Measurements from ENCODE around the gene BID. TPM values are rescaled to one million over a fixed set of nuclear protein-coding genes. Genes with fewer than 3 reads are reported as not detected.

The BID gene
- total RNA-seq, 1 donor = 44.3 TPM

DNA sequence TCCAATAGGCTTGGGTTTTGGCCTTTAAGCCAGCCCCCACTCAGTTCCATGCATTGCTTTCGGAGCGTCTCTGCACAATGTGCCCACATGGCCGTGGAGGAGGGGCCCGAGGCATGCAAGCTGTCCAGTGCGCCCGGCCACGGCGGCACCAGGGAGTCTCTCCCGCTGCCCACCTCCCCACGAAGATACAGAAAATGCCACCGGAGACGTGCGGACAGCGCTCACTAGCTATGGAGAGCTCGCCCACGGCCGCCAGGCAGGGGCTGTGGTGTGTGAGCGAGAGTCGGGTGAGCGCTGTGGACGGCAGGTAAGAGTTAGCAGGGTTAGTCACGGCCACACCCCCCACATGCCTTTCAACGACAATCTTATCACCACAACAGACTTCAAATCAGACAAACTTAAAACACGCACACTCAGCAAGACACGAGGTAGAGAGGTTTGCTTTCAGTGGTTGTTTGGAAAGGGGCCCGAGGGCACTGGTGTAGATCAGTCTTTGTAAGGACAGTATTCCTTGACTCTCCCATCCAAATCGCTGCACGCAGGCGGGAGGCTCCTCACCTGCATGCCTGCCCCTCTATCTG, 18.7 kb upstream of the BID start:
- peaks cover 25% of the 10 kb centered on the region for H3K4me1 ChIP-seq (ENCODE audit: insufficient read depth, low read length)
- no peaks in the 10 kb centered on the region for H3K9me3 ChIP-seq (ENCODE audit: low read depth, low read length)
- no peak overlapping the region for H3K4me3 ChIP-seq (ENCODE audit: low read length)
- H3K27me3 ChIP-seq (ENCODE audit: insufficient read depth, low read length) = no peaks in the 10 kb centered on the region

DNA sequence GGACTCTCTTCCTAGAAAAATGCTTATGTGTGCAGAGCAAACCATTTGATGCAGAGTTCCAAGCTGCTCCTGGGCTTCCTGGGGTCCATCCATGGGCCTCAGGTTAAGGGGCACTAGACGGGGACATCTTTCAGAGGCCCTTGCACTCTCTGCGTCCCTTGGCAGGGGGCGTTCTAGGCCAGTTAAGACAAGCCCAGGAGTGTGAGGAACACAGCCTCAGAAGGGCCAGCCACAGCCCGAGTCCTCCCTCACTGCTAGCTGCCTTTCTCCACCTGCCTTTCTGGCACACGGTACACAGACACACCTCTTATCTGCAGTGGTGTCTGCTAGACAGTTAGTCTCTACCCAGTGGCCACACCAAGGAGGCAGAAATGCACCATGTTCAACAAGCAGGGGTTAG, 18.0 kb upstream of the BID start:
- Histone ChIP-seq H3K4me3 (ENCODE audit: low read length) (no peak overlapping the region), H3K4me1 (ENCODE audit: insufficient read depth, low read length) (peaks cover 19% of the 10 kb centered on the region), H3K9me3 (ENCODE audit: low read depth, low read length) (no peaks in the 10 kb centered on the region), H3K27me3 (ENCODE audit: insufficient read depth, low read length) (no peaks in the 10 kb centered on the region)

DNA sequence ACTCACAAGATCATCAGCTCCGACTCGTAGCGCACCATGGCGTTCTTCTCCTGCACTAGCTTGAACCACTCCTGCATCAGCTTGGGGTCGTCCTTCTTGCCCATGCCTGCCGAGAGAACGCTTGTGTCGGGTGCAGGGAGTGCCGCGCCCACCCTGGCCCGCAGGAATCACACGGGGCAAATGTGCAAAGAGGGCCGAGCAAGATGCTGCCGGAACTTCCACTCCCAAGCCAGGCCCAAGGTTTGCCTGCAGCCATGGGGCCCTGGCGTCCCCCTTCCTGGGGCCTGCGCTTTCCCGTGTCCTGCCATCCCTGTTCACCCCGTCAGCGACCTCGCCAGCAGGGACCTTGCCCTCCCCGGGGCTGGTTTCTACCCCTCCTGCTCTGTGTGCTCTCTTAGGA, 16.9 kb upstream of the BID start:
- Histone ChIP-seq H3K4me3 (ENCODE audit: low read length) (no peak overlapping the region), H3K9me3 (ENCODE audit: low read depth, low read length) (no peaks in the 10 kb centered on the region), H3K4me1 (ENCODE audit: insufficient read depth, low read length) (peaks cover 15% of the 10 kb centered on the region), H3K27me3 (ENCODE audit: insufficient read depth, low read length) (no peaks in the 10 kb centered on the region)

DNA sequence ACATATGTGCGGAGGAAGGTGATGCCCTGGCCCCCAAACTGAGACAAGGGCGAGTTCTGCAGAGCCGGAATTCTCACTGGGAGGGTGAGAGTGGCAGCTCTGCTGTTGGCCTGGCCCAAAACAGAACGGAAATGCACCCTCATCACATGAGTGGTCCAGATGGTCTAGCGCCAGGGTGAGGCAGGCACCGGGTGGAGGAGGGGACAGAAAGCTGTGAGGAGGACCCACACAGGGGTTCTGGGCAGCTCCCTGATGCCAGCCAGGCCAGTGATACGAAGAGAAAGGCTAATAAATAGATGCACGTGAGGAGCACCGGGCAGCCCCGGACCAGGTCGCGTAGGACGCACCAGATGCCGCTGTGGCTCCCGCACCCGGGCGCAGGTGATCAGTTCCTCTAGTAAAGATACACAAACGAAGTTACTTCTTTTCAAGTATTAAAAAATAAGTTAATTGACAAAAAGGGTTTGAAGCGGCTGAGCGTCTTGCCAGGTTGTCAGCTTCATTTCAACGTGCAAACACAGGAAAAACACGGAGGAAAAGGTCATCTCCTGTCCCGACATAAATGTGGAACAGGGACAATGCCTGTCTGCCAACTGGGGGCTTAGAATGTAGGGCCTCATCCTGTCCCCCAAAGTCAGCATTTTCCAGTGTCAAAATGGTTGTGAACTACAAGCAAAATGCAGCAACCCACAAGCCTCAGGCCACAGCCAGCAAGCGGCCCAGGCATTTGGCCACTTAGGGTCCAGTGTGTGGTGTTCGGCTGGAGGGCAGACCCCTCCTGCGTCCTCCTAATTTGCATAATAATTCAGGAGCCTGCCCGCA, 15.3 kb upstream of the BID start:
- peaks cover 6% of the 10 kb centered on the region for H3K4me1 ChIP-seq (ENCODE audit: insufficient read depth, low read length)
- no peak overlapping the region for H3K4me3 ChIP-seq (ENCODE audit: low read length)
- H3K27me3 ChIP-seq (ENCODE audit: insufficient read depth, low read length) = no peaks in the 10 kb centered on the region
- no peaks in the 10 kb centered on the region for H3K9me3 ChIP-seq (ENCODE audit: low read depth, low read length)

DNA sequence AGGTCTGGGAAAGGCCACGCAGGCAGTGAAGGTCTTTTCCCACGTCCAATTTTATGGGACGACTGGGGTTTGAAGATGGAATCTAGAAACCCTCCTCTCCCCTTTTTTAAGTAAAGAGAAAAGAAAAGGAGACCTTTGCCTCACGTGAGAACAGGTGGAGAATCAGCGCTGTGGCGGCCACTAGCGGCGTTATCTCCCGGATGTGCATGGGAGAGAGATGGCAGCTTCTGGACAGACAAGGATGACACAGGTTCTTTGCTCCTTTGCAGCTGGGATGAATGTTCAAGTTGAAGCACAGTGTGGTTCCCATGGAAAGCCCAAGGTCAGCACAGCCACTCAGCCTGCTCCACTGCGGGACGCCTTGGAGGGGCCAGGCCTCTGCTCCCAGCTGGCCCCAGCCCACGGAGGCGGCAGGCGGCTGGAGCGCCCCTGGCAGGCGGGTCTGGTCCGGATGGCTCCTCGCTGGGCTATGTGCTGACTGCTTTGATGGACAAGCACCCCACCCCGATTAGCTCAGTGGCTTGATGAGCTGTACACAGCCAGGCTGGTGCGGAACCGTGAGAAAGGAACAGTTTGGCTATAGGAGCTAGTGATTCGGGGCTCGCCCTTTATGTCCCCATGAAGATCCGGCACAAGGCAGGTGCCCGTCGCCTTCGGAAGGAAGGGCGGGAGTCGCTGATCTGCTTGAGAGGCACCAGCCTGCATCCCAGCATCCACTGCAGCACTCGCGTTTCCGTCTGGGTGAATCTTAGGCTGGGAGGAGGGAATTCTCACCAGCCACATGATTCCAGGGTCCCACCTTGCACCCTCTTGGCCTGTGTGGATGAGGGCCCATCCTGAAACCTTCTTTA, 14.5 kb upstream of the BID start:
- H3K4me3 ChIP-seq (ENCODE audit: low read length) = no peak overlapping the region
- peaks cover 6% of the 10 kb centered on the region for H3K4me1 ChIP-seq (ENCODE audit: insufficient read depth, low read length)
- H3K9me3 ChIP-seq (ENCODE audit: low read depth, low read length) = no peaks in the 10 kb centered on the region
- no peaks in the 10 kb centered on the region for H3K27me3 ChIP-seq (ENCODE audit: insufficient read depth, low read length)

DNA sequence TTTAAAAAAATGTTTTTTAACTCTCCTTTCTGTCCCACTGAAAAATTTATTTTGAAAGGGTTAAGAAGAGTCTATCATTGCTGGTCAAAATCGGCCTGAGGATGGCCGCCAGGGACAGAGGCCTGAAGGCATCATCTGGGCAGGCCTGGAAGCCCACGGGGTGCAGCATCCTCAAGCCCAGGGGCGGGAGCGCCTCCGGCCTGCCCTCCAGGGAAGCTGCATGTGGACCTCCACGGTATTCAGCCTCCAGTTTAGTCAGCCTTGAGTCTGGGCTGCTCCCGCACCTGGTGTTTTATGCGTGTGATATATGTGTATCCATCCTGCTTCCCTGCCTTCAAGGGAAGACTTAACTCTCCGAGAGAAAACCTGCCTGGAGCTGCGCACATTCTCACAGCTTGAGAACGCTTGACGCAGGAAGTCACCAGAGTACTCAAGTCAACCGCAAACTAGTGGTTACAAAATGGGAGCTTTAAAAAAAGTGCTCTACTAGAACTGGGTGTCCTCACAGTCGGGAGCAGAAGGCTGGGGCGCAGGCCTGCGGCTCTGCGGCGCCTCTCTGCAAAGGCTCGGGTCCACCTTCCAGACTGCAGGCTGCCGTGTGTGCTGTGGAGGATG, 13.6 kb upstream of the BID start:
- no peak overlapping the region for H3K4me3 ChIP-seq (ENCODE audit: low read length)
- no peaks in the 10 kb centered on the region for H3K27me3 ChIP-seq (ENCODE audit: insufficient read depth, low read length)
- H3K4me1 ChIP-seq (ENCODE audit: insufficient read depth, low read length) = peaks cover 6% of the 10 kb centered on the region
- H3K9me3 ChIP-seq (ENCODE audit: low read depth, low read length) = no peaks in the 10 kb centered on the region

DNA sequence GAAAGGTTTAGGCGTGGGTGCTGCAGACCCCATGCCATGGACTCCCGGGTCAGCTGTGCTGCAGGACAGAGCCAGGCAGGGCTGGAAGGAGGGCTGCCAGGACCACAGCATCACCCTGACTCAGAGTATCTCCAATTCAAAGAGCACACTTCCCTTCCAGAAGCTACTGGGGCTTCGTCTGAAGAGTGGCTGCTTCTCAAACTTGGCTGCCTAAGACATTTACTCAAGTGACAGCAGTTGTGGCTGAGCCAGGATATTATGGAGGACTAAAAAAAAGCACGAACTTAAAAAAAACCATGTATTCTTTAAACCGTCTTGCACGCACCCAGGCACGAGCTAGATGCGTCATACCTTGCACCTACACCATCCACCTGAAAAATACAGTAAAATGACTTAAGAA, 13.0 kb upstream of the BID start:
- no peaks in the 10 kb centered on the region for H3K9me3 ChIP-seq (ENCODE audit: low read depth, low read length)

DNA sequence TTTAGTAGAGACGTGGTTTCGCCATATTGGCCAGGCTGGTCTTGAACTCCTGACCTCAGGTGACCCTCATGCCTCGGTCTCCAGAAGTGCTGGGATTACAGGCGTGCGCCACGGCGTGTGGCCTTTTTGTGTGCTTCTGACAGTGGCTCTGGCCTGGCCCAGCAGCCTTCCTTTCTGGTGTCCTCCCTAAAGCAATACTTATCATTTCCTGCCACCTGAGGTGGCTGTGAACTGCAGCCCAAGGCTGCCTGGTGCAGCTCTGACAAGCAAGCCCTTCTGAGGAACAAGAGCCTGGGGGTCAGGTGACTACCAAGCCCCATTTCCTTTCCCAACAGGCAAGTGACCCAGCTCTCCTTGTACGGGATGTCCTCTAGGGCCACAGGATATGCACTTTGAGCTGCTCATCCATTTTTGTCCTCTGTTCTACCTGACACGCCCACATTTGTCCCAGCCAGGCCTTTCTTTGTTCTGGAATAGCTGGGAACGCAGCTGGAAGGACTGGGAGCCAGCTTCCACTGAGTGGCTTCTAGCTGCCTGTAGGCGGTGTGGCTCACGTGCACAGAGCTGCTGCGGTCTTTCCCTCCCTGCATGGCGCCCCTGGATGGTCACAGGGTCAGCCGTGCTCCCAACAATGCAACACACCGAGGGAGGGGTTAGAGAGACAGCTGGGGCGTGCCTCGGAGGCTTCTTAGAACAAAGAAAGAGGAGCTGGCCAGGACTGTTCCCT, 12.3 kb upstream of the BID start:
- Histone ChIP-seq H3K9me3 (ENCODE audit: low read depth, low read length) (no peaks in the 10 kb centered on the region), H3K4me1 (ENCODE audit: insufficient read depth, low read length) (peaks cover 18% of the 10 kb centered on the region), H3K4me3 (ENCODE audit: low read length) (no peak overlapping the region), H3K27me3 (ENCODE audit: insufficient read depth, low read length) (no peaks in the 10 kb centered on the region)

More for the DNA sequence above, 13.0 kb upstream of the BID start:
- Histone ChIP-seq H3K4me3 (ENCODE audit: low read length) (no peak overlapping the region), H3K27me3 (ENCODE audit: insufficient read depth, low read length) (no peaks in the 10 kb centered on the region), H3K4me1 (ENCODE audit: insufficient read depth, low read length) (peaks cover 12% of the 10 kb centered on the region)

DNA sequence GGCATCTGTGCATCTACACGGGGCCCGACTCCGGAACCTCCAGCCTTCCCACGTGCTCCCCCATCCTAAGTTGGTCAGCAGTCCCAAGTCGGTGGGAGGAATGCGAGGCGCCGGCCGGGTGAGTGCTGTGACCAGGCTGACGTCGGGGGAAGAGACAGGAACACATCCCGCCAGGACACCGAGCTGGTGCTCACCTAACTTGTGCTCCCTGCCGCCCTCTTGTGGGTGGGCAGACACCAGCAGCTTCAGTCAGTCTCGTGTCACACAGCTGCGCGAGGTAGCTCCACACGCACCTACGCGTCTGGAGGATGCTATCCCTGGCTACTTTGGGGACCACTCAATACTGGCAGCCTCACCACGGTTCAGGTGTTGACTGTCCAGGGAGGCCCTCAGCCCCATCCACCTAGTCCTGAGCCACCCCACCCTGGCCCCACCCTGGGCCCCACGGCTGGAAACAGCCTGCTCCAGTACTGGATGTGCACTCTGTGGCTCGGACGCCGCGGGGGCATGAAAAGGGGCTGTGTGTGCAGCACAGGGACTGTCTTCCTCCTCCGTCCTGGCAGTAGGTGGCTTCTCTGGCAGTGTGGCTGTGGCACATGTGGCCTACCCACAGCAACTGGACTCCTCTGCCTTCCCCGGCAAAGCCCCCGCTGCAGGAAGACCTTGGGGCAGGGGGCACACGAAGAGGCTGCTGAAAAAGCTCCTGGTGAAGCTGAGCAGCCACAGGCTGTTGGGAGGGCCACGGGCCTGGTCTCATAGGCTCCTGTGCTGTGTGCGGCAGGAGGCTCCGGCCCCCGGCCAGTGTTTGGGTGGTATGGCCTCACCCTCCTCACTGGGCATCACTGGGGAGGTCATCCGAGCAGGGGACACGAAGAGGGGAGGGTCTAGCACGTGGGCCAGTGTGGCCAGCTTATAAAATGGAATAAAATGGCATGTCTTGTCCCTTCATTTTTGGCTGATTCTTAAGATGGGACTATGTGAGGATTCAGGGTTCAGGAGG, 11.2 kb upstream of the BID start:
- no peaks in the 10 kb centered on the region for H3K9me3 ChIP-seq (ENCODE audit: low read depth, low read length)
- no peaks in the 10 kb centered on the region for H3K27me3 ChIP-seq (ENCODE audit: insufficient read depth, low read length)
- peaks cover 30% of the 10 kb centered on the region for H3K4me1 ChIP-seq (ENCODE audit: insufficient read depth, low read length)
- no peak overlapping the region for H3K4me3 ChIP-seq (ENCODE audit: low read length)

DNA sequence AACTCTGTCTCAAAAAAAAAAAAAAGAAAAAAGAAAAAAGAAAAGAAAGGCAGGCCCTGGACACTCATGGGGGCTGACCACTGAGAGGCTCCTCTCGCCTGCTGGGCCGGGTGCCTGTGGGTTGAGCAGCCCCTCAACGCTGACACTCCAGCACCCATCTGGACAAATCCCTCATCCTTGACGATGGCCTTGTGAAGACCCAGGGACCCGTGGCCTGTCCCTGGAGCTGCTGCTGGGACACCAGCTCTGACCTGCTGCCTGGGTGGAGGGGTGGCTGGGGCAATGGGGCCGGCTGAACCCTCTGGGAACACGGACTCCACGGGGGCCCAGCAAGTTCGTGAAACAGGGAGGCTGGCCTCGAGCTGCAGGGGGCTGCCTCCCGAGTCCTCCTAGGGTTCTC, 10.5 kb upstream of the BID start:
- no peak overlapping the region for H3K4me3 ChIP-seq (ENCODE audit: low read length)
- peaks cover 37% of the 10 kb centered on the region for H3K4me1 ChIP-seq (ENCODE audit: insufficient read depth, low read length)
- no peaks in the 10 kb centered on the region for H3K9me3 ChIP-seq (ENCODE audit: low read depth, low read length)
- H3K27me3 ChIP-seq (ENCODE audit: insufficient read depth, low read length) = no peaks in the 10 kb centered on the region

DNA sequence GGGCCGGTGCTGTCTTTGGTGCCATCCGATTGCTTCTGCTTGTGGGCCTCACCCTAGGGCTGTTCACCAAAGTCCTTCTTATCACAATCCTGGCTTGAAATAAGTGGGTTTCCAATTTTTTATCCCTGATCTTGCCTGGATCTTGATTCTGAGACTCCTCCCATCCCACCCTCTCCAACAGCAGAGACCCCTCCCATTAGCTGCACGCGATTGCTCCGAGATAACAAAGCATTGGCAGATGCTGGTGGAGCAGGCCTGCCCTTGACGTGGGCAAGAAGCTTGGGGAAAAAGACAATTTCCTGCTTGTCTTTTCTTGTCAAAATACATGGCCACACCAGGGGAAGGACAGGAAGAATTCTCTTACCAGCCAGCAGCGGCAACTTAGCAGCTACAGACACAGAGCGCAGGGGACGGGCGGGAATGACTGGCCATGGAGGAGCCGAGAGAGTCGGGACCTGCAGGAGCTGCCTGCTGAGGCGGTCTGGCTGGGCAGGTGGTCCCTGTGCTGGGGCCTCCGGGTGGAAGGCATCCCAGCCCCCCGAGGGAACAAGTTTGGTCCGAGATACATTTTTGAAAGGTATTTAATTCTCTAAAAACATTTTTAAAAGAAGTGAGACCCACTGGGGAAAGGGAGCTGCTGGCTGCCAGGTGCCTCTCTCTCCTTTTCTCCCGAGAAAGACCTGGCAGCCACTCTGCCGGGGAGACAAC, 9.7 kb upstream of the BID start:
- Histone ChIP-seq H3K4me3 (ENCODE audit: low read length) (no peak overlapping the region), H3K4me1 (ENCODE audit: insufficient read depth, low read length) (peaks cover 45% of the 10 kb centered on the region), H3K27me3 (ENCODE audit: insufficient read depth, low read length) (no peaks in the 10 kb centered on the region), H3K9me3 (ENCODE audit: low read depth, low read length) (no peaks in the 10 kb centered on the region)

DNA sequence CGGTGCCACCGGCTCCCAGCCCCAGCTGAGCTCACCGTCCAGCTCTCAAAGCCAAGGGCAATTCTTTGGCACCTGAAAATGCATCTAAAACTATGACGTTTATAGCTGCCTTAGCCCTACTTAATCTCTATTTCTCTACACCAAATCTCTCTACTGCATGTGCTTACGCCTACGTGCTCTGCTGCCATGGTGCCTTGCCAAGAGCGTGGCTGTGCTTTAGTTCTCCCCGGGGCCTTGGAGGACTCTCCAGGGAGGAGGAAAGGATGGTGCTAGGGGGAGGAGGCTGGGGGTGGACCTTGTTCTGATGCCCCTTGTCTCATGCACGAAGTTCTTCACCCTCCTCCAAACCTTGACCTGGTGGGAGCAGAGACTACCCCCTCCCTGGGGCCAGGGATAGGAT, 9.0 kb upstream of the BID start:
- H3K9me3 ChIP-seq (ENCODE audit: low read depth, low read length) = no peaks in the 10 kb centered on the region
- no peak overlapping the region for H3K4me3 ChIP-seq (ENCODE audit: low read length)
- no peaks in the 10 kb centered on the region for H3K27me3 ChIP-seq (ENCODE audit: insufficient read depth, low read length)
- peaks cover 51% of the 10 kb centered on the region for H3K4me1 ChIP-seq (ENCODE audit: insufficient read depth, low read length)

DNA sequence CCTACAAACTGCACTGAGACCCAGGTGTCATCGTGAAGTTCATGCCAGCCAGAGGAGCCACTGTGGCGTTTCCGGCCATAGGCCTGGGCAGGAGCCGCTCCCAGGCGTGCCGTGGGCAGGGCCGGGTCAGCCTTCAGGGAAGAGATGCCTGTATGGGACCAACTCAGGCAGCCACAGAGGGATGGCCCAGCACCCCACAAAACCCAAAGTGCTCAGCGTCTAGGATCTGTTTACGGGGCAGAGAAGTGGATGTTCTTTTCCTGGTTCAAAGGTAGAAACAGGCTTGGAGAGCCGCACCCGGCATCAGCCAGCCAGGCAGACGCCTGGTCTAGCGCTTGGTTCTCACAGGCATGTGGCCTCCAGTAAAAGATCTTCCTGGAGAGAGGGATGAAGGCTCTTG, 8.4 kb upstream of the BID start:
- Histone ChIP-seq H3K4me3 (ENCODE audit: low read length) (no peak overlapping the region), H3K27me3 (ENCODE audit: insufficient read depth, low read length) (no peaks in the 10 kb centered on the region), H3K4me1 (ENCODE audit: insufficient read depth, low read length) (peaks cover 58% of the 10 kb centered on the region), H3K9me3 (ENCODE audit: low read depth, low read length) (no peaks in the 10 kb centered on the region)
